ENCODE results near the gene PDS5A.
"Not testable (repeated sequence)": the region's sequence is repeated elsewhere in the genome, so short reads cannot be mapped to it uniquely, and the experiment has no call there.

The PDS5A gene

GRCh38 chr4:39846120-39846519 lies 131.6 kb downstream of the PDS5A start:
- intact Hi-C loops (cut with DNase I): no loop called here
- DNase-seq: peak in 1 of 10 donors; percentile 26

- intact Hi-C loops (cut with DNase I): no loop called here
- DNase-seq: no peak
Observed at GRCh38 chr4:39841894-39842293, 135.8 kb downstream of the PDS5A start.

- intact Hi-C loops (cut with DNase I): not testable (repeated sequence)
- peak in 1 of 10 donors; percentile 53 for DNase-seq
Observed at GRCh38 chr4:39840516-39840915, 137.2 kb downstream of the PDS5A start.

GRCh38 chr4:39840027-39840426 lies 137.7 kb downstream of the PDS5A start:
- intact Hi-C loops (cut with DNase I): no loop called here
- no peak for DNase-seq

GRCh38 chr4:39838431-39838830 lies 139.3 kb downstream of the PDS5A start:
- DNase-seq; intact Hi-C loops (cut with DNase I): not testable (repeated sequence)

- intact Hi-C loops (cut with DNase I): no loop called here
- DNase-seq: no peak
Observed at GRCh38 chr4:39834269-39834668, 143.4 kb downstream of the PDS5A start.

- intact Hi-C loops (cut with DNase I): no loop called here
- peak in 1 of 10 donors; percentile 47 for DNase-seq
Observed at GRCh38 chr4:39825741-39826231, 151.9 kb downstream of the PDS5A start.

GRCh38 chr4:39825090-39825489 lies 152.6 kb downstream of the PDS5A start:
- intact Hi-C loops (cut with DNase I): no loop called here
- no peak for DNase-seq

GRCh38 chr4:39823191-39823590 lies 154.5 kb downstream of the PDS5A start:
- no peak for DNase-seq
- intact Hi-C loops (cut with DNase I): no loop called here

GRCh38 chr4:39822662-39823061 lies 155.0 kb downstream of the PDS5A start:
- intact Hi-C loops (cut with DNase I): no loop called here
- no peak for DNase-seq

- DNase-seq: peak in 2 of 10 donors; percentile 30 to 40
- intact Hi-C loops (cut with DNase I): no loop called here
Observed at GRCh38 chr4:39821951-39822350, 155.8 kb downstream of the PDS5A start.

GRCh38 chr4:39820186-39820585 lies 157.5 kb downstream of the PDS5A start:
- intact Hi-C loops (cut with DNase I): no loop called here
- no peak for DNase-seq

- intact Hi-C loops (cut with DNase I): no loop called here
Observed at GRCh38 chr4:39818646-39819045, 159.1 kb downstream of the PDS5A start.

GRCh38 chr4:39814403-39815185 lies 163.1 kb downstream of the PDS5A start:
- DNase-seq: no peak

More at GRCh38 chr4:39818646-39819045, 159.1 kb downstream of the PDS5A start:
- DNase-seq: peak in 1 of 10 donors; percentile 55

GRCh38 chr4:39813761-39814160 lies 163.9 kb downstream of the PDS5A start:
- DNase-seq; intact Hi-C loops (cut with DNase I): not testable (repeated sequence)

More at GRCh38 chr4:39814403-39815185, 163.1 kb downstream of the PDS5A start:
- intact Hi-C loops (cut with DNase I): no loop called here

- intact Hi-C loops (cut with DNase I); DNase-seq: not testable (repeated sequence)
Observed at GRCh38 chr4:39813033-39813432, 164.7 kb downstream of the PDS5A start.

- DNase-seq: peak in 1 of 10 donors; percentile 15
- intact Hi-C loops (cut with DNase I): no loop called here
Observed at GRCh38 chr4:39812500-39812899, 165.2 kb downstream of the PDS5A start.

GRCh38 chr4:39808231-39808749 lies 169.4 kb downstream of the PDS5A start:
- intact Hi-C loops (cut with DNase I): no loop called here

GRCh38 chr4:39802005-39802404 lies 175.7 kb downstream of the PDS5A start:
- intact Hi-C loops (cut with DNase I): no loop called here
- no peak for DNase-seq

More at GRCh38 chr4:39808231-39808749, 169.4 kb downstream of the PDS5A start:
- DNase-seq: peak in 2 of 10 donors; percentile 20 to 25

GRCh38 chr4:39792976-39793375 lies 184.7 kb downstream of the PDS5A start:
- peak in 1 of 10 donors; percentile 25 for DNase-seq
- intact Hi-C loops (cut with DNase I): not testable (repeated sequence)

- no peak for DNase-seq
- intact Hi-C loops (cut with DNase I): no loop called here
Observed at GRCh38 chr4:39792529-39792928, 185.2 kb downstream of the PDS5A start.

- DNase-seq: peak in 1 of 10 donors; percentile 8
- intact Hi-C loops (cut with DNase I): no loop called here
Observed at GRCh38 chr4:39792128-39792527, 185.6 kb downstream of the PDS5A start.
